Activated CD4-positive, alpha-beta T cell treated with anti-CD3 and anti-CD28 coated beads, Interleukin-2, amount 50 U/mL, for 4 hours (primary cell): Measurements from ENCODE around the gene BEST1.
"Not testable (repeated sequence)": the region's sequence is repeated elsewhere in the genome, so short reads cannot be mapped to it uniquely, and the experiment has no call there.

Source experiments
- DNase-seq, 2 experiments: peaks; one replicate each; pipeline ENCODE4 v3.0.0-alpha.2; 2020

BEST1 gene

DNA sequence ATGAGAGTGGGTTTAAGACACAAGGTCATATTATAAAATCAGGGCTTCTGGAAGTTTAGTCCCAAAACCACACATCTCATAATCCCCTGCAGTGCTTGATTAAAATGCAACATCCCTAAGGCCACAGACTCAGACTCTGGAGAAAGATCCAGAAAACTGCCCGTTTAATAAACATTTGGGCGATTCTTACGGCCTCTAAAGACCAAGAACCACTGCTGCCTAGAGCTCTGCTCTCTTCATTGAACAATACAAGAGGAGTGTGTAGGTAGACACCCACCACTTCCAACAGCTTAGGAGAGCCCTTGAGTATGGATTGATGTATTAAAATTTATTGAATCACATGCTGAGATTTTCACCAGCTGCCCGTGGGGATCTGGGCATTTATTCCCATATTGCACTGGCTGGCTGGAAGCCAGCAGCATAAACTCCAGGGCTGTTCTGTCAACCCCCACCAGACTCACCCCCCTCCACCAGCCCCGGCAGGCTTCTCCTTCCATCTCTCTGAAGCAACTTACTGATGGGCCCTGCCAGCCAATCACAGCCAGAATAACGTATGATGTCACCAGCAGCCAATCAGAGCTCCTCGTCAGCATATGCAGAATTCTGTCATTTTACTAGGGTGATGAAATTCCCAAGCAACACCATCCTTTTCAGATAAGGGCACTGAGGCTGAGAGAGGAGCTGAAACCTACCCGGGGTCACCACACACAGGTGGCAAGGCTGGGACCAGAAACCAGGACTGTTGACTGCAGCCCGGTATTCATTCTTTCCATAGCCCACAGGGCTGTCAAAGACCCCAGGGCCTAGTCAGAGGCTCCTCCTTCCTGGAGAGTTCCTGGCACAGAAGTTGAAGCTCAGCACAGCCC lies 749 bp upstream of the BEST1 start:
- DNase-seq: no peak

DNA sequence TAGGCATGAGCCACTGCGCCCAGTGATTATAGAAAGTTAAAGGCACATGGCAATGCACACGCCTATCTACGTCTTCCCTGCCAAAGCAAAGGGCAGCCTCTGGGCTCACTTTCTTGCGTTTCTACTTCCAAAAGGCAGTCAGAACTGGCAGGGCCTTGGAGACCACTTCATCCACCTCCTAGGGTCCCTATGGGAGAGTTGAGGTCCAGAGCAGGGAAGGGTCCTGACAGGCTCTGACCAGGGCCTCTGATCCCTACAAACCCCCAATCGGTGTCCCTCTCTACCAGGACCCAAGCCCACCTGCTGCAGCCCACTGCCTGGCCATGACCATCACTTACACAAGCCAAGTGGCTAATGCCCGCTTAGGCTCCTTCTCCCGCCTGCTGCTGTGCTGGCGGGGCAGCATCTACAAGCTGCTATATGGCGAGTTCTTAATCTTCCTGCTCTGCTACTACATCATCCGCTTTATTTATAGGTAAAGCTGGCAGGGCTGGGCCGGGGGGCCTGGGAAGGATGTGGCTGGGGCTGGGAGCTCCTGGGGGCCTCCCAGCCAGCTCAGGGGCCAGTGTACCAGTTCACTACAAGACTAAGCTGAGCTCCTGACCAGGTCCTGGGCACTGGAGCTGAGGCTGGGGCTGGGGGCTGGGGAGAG lies 1.5 kb downstream of the BEST1 start:
- DNase-seq: no peak

DNA sequence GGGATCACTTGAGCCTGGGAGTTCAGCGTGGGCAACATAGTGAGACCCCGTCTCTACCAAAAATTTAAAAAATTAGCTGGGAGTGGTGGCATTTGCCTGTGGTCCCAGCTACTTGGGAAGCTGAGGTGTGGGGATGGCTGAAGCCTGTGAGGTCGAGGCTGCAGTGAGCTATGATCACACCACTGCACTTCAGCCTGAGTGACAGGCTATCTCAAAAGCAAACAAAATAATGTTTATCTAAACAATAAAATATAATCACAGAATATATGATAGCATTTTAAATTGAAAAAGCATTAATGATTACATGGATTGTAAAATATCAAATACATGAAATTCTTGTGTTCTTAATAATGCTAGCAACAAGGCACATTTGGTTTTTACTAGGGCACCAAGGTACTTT lies 2.7 kb downstream of the BEST1 start:
- no peak for DNase-seq

DNA sequence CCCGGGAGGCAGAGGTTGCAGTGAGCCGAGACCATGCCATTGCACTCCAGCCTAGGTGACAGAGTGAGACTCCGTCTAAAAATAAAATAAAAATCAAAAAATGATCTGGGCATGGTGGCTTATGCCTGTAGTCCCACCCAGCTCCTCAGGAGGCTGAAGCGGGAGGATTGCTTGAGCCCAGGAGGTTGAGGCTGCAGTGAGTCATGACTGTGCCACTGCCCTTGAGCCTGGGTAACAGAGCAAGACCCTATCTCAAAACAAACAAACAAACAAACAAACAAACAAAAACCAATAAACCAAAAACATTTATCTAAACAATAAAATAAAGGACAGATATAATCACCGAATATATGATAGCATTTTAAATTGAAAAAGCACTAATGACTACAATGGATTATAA lies 3.5 kb downstream of the BEST1 start:
- DNase-seq: not testable (repeated sequence)

DNA sequence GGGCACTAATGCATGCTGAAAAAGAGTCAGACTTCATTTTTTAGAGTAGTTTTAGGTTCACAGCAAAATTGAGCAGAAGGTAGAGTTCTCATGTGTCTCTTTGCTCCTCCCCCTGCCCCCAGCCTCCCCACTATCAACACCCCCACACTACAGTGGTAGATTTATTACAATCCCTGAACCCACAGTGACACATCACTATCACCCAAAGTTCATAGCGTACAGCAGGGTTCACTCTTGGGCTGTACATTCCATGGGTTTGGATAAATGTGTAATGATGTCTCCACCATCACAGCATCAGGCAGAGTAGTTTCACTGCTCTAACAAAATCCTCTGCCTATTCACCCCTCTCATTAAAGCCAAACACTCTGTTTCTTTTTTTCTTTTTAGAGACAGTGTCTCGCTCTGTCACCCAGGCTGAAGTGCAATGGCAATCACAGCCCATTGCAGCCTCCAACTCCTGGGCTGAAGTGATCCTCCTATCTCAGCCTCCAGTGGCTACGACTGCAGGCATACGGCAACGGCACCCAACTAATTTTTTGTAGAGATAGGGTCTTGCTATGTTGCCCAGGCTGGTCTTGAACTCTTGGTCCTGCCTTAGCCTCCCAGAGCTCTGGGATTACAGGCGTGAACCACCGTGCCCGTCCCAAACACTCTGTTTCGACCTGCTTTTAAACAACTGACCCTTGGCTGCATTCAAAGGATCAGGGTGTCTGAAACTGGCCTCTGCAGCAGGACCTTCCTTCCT lies 4.1 kb downstream of the BEST1 start:
- no peak for DNase-seq

DNA sequence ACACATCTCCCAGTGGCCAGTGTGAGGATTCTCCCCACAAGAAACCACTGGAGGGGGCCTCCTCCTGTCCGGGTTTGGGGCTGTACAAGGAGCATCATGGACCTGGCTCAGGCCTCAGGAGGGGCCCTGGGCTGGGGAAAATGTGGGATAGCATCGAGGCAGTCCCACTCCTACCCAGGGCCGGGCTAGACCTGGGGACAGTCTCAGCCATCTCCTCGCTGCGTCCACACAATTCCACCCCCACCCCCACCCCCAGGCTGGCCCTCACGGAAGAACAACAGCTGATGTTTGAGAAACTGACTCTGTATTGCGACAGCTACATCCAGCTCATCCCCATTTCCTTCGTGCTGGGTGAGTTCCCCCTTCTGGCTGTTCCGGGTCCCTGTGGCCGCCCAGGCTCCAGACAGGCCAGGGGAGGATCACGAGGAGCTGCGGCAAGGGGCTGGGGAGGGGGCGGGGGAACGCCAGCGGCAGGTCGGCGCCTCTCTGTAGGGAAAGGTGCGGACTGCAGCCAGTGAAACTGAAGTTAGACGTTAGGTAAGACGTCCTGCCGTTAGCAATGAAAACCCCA lies 4.8 kb downstream of the BEST1 start:
- DNase-seq: no peak

DNA sequence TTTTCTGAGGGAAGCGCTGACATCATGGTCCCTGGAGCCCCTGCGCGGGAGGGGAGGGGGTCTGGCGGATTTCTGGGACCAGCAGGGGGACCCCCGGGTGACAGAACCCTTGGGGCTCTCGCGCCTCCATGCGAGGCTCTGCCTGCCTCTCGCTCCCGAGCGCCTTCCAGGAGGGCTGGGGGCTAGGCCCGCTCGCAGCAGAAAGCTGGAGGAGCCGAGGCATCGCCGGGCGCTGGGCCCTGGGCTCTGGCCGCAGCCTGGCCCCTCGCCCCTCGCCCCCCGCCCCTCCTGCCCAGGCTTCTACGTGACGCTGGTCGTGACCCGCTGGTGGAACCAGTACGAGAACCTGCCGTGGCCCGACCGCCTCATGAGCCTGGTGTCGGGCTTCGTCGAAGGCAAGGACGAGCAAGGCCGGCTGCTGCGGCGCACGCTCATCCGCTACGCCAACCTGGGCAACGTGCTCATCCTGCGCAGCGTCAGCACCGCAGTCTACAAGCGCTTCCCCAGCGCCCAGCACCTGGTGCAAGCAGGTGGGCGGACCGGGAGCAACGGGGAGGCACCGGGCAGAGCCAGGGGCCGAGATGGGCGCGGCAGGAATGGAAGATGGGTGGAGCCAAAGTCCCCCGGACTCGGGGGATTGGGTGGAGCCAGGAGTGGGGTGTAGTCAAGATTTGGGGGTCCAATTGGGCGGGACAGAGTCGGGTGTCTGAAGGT lies 5.4 kb downstream of the BEST1 start:
- no peak for DNase-seq

DNA sequence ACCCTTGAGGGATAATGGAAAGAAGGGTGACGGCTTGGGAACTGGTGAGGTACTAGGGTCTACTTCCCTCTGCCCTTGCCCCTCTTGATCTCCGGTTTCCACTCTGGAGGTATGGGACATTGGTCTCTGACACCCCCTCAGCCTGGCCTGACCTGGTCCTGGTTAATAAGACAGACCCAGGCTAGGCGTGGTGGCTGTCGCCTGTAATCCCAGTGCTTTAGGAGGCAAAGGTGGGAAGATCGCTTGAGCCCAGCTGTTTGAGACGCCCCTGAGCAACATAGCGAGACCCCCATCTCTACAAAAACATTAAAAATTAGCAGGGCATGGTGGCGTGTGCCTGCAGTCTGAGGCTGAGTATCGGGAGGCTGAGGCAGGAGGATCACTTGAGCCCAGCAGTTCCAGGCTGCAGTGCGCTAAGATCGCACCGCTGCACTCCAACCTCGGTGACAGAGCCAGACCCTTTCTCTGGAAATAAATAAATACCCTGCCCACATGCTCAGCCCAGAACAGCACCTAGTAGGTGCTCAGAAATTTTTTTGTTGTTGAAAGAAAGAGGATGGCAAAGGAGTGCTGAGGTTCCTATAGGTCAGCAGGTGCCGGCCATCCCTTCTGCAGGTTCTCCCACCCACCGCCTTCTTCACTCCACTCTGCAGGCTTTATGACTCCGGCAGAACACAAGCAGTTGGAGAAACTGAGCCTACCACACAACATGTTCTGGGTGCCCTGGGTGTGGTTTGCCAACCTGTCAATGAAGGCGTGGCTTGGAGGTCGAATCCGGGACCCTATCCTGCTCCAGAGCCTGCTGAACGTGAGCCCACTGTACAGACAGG lies 6.3 kb downstream of the BEST1 start:
- no peak for DNase-seq

DNA sequence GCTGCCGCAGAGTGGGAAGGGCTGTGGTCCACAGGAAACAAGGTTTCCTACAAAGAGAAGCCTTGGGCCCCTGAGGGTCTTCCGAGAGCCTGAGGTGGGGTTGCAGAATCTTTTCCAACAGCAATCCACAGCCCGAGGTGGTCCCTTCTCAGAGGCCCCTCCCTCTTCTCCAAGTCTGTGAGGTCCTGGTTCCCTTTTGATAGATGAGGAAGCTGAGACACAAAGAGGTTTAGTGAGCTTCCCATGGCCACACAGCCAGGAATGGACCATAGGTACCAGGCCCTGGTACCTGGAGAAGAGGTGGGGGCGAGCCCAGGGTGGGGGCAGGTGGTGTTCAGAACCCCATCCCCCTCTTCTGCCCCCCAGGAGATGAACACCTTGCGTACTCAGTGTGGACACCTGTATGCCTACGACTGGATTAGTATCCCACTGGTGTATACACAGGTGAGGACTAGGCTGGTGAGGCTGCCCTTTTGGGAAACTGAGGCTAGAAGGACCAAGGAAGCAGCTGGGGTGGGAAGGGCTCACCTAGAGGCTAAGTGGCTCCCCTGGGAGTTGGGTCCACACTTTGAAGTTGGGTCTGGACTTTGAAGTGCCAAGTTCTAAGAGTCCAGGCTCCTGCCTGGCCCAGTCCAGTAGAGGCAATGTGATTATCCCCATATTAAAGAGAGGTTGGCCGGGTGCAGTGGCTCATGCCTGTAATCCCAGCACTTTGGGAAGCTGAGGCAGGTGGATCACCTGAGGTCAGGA lies 7.0 kb downstream of the BEST1 start:
- no peak for DNase-seq

DNA sequence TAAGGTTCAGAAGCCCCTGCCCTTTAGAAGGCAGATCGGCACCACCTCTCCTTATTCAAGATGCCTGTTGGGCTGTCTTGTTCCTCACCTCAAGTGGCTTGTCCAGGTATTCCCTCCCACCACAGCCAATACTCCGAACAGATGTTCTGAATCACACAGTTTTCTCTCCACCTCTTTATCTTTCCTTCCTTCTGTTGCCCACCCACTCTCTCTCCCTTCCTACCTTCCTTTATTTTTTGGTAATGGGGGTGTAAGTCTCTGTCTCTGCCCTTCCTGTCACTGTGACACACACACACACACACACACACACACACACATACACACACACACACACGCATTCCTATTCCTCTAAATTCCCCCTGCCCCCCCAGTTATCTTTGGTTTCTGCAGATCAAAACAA lies 8.4 kb downstream of the BEST1 start:
- no peak for DNase-seq

DNA sequence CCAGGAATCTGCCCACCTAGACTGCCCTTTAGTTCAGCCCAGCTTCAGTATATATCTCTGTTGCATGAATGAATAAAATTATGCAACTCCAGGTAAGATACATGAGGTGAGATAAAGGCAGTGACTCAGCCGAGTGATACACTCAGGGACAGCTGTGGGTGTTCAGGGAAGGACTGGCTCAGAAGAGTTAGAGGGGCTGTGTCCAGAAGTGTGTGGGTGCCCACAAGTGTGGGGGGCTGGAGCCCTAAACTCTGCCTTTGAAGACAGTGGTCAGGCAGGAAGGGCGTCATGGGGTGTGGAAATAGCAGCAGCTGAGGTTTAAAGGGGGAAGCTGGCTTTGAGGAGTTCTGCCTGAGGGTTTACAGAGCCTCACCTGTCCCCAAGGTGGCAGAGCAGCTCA lies 9.0 kb downstream of the BEST1 start:
- no peak for DNase-seq

DNA sequence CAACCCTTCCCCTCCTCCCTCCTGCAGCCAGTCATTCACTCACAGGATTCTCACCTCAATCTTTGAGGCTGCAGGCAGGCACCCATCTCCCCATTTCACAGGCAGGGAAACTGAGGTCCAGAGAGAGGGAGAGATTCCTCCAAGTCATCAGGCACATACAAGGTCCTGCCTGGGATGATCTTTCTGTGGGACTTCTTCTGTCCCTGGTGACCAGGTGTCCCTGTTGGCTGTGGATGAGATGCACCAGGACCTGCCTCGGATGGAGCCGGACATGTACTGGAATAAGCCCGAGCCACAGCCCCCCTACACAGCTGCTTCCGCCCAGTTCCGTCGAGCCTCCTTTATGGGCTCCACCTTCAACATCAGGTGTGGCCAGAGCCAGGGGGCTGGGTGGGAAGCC lies 9.5 kb downstream of the BEST1 start:
- DNase-seq: no peak

DNA sequence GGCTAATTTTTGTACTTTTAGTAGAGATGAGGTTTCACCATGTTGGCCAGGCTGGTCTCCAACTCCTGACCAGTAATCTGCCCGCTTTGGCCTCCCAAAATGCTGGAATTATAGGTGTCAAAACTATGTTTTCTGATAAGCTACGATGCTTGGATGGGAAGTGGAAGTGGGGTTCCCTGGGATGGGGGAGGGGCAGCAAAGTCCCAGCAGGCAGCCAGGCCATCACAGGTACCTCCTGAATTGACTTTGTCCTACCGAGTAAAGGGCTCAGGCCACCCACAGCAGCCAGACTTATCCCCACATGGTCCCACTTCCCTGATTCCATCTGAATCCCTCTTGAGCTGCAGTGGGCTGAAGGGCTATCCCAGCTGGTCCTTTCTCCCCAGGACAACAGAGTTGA lies 10.4 kb downstream of the BEST1 start:
- DNase-seq: no peak

DNA sequence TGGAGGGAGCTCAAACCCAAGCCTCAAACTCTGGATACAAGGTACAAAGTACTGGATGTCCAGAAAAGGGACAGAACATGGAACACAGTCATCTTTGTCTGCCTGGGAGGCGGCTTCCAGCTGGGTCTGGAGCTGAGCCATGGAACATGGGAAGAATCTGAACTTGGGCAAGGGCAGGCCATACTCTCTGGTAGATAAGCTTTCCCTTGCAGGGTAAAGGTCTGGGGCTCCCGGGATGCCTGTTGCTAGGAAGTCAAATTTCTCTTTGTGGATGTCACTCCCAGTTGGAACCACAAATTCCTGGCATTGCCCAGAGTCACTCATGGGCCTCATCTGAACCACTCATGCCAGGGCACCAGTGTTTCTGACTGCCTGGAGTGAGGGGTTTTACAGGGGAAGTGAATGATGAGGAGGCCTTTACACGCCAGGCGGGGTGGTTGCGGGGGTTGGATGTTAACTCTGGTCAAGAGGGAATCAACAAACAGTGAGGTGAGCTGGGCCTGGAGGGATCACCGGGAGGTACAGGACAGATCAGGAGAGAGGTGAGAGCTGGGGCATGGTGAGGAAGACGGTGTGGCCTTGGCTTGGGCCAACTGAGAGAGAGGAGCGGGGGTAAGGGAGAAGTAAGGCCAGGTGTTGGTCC lies 11.5 kb downstream of the BEST1 start:
- DNase-seq: no peak

DNA sequence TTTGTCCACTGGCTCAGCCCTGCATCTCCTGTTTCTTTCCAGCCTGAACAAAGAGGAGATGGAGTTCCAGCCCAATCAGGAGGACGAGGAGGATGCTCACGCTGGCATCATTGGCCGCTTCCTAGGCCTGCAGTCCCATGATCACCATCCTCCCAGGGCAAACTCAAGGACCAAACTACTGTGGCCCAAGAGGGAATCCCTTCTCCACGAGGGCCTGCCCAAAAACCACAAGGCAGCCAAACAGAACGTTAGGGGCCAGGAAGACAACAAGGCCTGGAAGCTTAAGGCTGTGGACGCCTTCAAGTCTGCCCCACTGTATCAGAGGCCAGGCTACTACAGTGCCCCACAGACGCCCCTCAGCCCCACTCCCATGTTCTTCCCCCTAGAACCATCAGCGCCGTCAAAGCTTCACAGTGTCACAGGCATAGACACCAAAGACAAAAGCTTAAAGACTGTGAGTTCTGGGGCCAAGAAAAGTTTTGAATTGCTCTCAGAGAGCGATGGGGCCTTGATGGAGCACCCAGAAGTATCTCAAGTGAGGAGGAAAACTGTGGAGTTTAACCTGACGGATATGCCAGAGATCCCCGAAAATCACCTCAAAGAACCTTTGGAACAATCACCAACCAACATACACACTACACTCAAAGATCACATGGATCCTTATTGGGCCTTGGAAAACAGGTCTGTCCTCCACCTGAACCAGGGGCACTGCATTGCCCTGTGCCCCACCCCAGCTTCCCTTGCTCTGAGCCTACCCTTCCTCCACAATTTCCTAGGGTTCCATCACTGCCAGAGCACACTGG lies 12.3 kb downstream of the BEST1 start:
- no peak for DNase-seq

DNA sequence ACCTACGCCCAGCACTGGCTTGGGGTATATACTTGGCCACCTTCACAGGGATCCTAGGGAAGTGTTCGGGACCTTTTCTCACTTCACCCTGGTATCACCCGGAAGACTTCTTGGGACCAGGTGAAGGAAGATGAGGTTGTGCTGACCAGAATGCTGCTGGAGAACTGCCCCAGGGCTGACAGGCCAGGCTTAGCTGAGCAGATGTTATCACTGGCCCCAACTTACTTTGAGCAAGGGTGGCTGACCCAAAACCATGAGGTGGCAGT lies 12.8 kb downstream of the BEST1 start:
- no peak for DNase-seq

DNA sequence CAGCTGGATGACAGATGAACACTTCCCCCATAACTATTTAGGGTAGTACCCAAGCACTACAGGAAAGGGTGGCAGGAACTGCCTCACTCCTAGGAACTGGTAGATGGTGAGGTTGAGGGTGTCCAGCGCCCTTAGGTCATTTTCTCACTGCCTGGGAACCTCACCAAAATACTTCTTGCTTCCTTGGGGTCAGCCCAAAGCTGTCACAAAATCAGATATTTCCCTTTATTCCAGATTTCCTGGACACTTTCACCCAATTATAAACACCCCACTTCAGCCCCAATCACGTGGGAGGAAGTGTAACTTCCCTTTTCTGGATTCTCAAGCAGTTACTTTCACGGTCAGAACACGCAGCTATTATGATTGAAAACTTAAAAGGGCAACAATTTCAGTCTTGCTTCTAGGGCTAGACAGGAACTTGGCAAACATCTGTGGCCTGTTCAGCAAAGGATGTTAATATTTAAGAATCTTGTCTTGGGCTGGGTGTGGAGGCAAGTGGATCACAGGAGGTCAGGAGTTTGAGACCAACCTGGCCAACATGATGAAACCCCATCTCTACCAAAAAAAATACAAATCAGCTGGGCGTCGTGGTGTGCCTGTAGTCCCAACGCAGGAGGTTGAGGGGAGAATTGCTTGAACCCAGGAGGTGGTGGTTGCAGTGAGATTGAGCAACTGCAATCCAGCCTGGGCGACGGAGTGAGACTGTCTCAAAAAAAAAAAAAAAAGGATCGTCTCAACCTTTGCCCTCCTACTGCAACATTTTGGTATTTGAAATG lies 13.3 kb downstream of the BEST1 start:
- DNase-seq: no peak

DNA sequence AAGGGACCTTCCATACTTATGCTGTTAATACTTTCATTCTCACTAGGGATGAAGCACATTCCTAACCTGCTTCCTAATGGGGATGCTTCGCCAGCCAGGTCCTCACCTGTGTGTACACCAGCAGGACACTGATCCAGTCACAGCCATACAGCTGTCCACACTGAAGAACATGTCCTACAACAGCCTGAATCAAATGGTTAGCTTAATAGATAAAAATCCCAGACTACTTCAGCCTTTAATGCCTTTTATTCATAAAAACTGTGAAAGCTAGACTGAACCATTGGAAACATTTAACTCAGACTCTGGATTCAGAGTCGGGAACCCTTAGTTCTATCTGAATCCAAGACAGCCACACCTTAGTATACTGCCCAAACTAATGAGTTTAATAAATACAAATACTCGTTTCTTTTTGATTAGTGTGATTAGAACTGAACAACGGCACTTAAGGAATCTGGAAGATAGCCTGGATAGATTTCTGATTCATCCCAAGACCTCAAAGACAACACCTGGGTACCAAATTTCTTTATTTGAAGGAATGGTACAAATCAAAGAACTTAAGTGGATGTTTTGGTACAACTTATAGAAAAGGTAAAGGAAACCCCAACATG lies 14.0 kb downstream of the BEST1 start:
- DNase-seq: no peak
